Measurements from ENCODE around the gene PALM.
"Not testable (repeated sequence)": the region's sequence is repeated elsewhere in the genome, so short reads cannot be mapped to it uniquely, and the experiment has no call there.

Gene PALM

DNA sequence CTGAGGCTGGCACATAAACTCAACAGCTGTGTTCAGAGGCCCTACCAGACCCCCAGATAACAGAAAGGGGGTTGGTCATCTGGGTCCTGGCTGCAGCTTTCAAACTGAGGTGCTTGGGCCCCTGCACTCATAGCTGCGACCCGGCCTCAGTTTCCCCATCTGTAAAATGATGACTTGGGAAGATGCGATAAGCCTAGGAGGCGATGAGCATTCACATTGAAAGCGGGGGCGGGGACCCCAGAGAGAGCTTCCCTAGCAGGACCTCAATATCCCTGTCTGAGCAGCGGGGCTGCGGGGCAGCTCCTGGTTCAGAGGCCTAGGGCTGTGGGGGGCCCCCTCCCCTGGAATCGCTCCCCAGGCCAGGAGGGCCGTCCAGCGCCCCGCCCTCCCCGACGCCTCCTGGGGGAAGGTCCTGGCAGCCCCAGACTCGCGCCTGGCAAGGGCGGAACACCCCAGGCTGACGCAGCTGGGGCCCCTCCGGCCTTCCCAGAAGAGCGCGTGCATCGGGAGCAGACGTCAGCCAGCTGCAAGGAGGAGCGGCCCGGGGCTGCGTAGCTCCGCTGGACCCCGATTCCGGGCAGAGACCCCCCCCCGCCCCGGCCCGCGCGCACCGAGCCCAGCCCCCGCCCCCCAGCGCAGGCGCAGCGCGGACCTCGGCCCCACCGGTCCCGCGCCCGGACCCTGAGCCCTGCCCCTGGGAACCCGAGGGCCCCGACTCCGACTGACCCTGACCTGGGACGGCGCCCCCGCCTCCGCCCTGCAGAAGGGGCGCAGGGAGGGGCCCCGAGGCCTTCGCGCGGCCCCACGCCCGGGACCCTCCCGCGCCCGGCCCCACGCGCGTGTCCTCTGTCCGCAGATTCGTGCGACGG lies 29.1 kb upstream of the PALM start:
- no peak for DNase-seq

DNA sequence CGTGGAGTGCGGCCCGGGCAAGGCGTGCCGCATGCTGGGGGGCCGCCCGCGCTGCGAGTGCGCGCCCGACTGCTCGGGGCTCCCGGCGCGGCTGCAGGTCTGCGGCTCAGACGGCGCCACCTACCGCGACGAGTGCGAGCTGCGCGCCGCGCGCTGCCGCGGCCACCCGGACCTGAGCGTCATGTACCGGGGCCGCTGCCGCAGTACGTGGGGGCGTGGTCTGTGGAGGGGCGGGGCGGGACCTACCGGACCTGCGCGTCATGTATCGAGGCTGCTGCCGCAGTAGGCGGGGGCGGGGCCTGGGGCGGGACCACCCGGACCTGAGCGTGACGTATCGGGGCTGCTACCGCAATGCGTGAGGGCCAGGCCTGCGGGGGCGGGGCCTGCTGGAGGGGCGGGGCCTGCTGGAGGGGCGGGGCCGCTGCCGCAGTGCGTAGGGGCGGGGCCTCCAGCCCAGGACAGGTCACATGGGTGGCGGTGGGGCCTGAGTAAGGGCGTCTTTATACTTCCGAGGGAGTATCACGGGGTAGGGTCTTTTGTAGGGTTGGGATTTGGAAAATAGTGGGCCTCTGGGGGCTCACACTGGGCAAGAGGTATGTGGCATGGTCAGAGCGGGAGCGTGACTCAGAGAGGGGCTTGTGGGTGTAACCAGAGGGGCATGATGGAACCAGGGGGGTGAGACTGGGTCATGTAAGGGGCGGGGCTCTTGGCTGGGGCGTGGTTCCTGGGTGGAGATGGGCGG lies 28.3 kb upstream of the PALM start:
- DNase-seq: peak; percentile 99

DNA sequence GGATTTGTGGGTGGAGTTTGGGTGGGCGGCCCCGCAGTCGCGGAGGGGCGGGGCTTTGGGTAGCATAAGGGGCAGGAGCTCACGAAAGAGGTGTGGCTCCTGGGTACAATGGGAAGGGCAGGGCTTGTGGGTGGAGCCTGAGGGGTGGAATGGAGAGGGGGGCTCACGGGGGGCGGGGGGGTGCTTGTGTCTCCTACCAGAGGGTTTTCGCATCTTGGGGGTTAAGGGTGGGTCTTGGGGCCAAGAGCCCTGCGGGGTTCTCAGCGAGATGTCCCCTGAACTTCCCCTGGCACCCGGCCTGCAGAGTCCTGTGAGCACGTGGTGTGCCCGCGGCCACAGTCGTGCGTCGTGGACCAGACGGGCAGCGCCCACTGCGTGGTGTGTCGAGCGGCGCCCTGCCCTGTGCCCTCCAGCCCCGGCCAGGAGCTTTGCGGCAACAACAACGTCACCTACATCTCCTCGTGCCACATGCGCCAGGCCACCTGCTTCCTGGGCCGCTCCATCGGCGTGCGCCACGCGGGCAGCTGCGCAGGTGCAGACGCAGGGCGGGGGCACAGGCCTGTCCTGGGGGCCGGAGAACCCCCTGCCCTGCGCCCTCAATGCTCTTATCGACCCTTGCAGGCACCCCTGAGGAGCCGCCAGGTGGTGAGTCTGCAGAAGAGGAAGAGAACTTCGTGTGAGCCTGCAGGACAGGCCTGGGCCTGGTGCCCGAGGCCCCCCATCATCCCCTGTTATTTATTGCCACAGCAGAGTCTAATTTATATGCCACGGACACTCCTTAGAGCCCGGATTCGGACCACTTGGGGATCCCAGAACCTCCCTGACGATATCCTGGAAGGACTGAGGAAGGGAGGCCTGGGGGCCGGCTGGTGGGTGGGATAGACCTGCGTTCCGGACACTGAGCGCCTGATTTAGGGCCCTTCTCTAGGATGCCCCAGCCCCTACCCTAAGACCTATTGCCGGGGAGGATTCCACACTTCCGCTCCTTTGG lies 27.4 kb upstream of the PALM start:
- DNase-seq: peak; percentile 27

DNA sequence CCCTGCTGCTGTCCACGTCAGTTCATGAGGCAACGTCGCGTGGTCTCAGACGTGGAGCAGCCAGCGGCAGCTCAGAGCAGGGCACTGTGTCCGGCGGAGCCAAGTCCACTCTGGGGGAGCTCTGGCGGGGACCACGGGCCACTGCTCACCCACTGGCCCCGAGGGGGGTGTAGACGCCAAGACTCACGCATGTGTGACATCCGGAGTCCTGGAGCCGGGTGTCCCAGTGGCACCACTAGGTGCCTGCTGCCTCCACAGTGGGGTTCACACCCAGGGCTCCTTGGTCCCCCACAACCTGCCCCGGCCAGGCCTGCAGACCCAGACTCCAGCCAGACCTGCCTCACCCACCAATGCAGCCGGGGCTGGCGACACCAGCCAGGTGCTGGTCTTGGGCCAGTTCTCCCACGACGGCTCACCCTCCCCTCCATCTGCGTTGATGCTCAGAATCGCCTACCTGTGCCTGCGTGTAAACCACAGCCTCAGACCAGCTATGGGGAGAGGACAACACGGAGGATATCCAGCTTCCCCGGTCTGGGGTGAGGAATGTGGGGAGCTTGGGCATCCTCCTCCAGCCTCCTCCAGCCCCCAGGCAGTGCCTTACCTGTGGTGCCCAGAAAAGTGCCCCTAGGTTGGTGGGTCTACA lies 25.9 kb upstream of the PALM start:
- no peak for DNase-seq

DNA sequence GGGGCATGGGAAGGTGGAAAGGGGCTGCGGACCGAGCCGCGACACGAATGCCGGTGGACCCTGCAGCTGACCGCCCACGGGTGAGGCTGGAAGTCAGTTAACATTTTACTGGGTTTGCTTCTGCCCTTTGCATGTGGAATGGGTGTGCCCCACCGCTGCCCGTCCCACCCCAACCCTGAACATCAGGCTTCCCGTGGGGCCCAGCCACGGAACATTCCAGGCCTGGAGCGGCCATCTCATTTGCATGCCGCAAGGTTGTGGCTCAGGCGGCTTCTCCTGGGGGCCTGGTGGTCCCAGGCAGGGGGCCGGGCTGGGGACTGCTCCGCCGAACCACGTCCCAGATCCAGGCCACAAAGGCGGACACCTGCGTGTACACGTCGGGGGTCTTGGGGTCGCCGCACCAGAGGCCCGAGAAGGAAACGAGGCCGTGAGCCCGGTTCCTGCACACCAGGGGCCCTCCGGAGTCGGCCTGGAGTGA lies 23.2 kb upstream of the PALM start:
- no peak for DNase-seq

DNA sequence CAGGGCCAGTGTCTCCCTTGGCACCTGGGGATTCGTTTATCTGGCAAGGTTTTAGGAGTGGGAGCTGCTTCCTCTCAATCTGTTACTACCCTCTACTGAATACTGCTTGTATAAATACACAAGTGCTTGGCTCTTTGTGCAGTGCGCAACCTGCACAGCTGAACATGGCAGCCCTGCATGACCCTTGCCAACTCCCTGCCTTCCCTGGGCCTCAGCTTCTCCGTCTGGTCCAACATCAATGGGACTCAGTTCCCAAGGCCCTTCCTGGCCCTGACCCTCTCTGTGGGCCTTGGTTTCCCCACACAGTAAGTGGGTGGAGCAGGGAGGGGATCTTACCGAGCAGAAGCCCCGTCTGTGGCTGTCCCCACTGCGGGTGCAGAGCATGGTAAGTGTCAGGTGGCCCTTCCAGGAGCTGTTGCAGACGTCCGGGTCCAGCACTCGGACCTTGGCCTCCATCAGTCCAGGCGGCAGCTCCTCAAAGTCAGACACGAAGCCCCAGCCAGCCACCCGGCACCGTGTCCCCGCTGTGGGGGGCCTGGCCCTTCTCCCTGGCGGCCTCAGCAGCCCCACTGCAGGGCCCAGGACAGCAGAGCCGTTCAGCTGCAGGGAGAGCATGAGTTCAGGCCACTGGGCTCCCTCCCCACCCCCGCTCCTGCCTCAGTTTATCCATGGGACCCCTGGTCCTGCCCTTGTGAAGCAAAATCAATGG lies 22.0 kb upstream of the PALM start:
- no peak for DNase-seq

DNA sequence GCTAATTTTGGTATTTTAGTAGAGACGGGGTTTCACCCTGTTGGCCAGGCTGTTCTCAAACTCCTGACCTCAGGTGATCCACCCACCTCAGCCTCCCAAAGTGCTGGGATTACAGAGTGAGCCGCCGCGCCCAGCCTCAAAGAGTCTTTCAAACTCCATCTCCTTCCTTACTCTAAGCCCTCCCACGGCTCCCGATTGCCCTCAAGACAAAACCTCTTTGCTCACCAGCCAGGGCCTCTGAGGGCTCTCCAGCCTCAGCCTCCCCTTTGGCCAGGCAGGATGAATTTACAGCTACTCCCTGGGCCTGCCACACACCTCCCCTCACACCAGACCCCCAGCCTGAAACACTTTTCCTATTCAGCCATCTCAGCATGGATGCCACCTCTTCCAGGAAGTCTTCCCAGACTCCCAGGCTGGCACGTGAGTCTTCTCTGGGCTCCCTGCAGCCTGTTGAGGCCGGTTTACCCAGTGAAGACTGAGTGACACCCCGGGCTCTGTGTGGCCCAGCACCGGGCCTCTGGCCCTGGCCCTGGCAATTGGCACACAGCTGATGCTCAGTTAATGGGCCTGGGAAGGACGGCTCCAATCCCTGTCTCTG lies 21.1 kb upstream of the PALM start:
- no peak for DNase-seq

DNA sequence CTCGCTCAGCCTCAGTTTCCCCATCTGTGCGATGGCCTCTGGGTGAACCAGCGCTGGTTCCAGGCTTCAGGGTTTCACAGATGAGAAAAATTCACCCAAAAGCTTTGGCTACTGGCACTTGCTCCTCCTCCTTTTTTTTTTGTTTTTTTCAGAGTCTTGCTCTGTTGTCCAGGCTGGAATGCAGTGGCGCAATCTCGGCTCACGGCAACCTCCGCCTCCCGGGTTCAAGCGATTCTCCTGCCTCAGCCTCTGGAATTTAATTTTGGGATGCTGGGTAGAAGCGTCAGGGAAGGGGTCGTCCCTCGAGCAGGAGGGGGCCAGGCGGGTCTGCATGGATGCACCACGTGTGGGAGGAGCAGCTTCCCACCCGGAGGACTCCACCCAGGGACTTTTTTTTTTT lies 20.5 kb upstream of the PALM start:
- no peak for DNase-seq

DNA sequence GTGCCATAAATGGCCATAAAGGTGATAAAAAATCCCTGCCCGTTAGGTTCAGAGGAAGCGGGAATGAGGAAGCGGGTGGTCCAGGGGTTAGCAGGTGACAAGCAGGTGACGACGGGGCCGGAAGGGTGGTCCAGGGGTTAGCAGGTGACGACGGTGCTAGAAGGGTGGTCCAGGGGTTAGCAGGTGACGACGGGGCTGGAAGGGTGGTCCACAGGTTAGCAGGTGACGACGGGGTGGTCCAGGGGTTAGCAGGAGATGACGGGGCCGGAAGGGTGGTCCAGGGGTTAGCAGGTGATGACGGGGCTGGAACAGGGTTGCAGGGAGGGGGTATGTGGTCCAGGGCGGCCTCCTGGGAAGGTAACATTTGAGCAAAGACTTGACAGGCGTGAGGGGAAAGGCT lies 19.7 kb upstream of the PALM start:
- DNase-seq: no peak

DNA sequence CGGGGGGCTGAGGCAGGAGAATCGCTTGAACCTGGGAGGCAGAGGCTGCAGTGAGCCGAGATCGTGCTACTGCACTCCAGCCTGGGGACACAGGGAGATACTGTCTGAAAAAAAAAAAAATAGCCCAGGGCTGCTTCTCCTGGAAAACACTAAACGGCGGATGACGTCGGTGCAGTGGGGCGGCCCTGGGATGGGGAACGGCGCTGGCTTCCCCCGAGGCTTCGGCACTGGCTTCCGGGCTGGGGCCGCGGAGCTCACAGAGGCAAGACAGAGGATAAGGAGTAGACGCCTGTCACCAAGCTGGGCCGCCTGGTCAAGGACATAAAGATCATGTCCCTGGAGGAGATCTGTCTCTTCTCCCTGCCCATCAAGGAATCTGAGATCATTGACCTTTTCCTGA lies 18.5 kb upstream of the PALM start:
- no peak for DNase-seq

DNA sequence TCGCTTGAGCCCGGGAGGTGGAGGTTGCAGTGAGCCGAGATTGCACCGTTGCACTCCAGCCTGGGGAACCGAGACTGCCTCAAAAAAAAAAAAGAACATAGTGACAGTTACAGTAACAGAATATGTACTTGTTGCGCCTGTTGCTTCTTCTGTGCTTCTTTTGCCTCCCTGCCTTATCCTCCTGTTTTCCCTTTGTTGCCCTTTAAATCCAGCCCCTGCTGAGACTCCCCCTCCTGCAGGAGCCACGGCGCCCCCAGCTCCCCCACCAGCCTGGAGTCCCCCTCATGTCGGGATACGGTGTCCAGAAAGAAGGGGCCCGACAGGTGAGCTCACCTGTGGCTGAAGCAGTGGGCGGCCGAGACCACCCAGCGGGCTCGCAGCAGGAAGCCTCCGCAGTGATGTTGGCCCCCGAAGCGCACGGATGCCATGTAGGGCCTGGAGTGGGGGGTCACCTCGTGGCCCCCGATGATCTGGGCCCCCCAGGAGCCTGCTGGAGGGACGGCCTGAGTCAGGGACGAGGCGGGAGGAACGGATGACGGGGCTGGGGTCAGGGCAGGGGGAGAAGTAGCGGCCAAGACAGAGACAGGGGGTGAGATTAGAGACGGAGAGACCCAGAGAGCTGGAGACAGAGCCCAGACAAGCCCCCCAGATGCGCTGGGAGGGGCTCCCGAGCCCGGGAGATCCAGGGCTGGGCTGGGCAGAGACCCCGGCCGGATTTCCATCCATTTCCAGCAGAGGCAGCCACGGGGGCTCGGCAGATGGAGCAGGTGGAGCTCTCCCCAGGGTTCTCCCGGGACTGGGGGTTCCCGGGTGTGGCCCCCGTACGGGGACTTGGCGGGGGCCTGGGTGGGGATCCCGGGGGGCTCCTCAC lies 14.0 kb upstream of the PALM start:
- no peak for DNase-seq

DNA sequence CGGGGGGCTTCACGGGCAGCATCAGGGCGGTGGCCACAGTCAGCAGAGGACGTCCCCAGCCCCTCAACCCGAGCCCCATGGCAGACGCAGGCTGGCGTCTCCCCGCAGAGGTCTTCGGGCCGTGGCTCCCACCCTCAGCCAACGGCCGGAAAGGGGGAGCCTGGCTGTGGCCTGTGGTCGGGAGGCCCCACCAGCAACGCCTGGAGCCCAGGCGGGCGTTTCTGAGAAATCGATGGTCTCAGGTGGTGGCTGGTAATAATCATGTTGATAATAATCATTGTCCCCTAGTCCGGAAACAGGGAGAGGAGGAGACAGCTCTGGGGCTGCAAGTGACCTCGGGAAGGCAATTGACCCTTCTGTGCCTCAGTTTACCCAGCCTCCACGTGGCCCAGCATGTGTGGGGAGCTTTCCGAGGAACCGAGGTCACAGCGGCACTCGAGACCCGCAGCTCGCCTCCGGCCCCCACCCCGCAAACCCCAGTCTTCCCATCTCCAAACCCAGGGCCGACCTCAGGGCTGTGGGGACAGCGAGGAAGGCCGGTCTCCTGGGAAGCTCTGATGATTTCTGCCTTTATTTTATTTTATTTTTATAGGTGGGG lies 13.3 kb upstream of the PALM start, which contains the start of gene PRSS57:
Gene PRSS57 (minus strand): TSS at position 101 of the 598 bp plus-strand sequence. CDS start 22 bp downstream, at position 79.
- DNase-seq: no peak

DNA sequence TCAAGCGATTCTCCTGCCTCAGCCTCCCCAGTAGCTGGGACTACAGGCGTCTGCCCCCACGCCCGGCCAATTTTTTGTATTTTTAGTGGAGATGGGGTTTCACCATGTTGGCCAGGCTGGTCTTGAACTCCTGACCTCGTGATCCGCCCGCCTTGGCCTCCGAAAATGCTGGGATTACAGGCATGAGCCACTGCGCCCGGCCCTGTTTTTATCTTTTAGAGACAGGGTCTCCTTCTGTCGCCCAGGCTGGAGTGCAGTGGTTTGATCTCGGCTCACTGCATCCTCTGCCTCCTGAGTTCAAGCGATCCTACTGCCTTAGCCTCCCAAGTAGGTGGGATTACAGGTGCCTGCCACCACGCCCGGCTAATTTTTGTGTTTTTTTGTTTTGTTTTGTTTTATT lies 10.2 kb upstream of the PALM start:
- not testable (repeated sequence) for DNase-seq

DNA sequence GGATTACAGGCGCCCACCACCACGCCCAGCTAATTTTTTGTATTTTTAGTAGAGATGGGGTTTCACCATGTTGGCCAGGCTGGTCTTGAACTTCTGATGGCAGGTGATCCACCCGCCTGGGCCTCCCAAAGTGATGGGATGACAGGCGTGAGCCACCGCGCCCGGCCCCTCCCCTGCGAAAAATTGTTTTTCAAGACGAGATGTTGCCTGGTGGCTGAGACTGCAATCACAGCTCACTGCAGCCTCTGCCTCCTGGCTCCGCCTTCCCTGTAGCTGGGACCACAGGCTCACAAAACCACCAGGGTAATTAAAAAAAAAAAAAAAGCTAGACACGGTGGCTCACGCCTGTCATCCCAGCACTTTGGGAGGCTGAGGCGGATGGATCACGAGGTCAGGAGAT lies 8.8 kb upstream of the PALM start:
- DNase-seq: not testable (repeated sequence)

DNA sequence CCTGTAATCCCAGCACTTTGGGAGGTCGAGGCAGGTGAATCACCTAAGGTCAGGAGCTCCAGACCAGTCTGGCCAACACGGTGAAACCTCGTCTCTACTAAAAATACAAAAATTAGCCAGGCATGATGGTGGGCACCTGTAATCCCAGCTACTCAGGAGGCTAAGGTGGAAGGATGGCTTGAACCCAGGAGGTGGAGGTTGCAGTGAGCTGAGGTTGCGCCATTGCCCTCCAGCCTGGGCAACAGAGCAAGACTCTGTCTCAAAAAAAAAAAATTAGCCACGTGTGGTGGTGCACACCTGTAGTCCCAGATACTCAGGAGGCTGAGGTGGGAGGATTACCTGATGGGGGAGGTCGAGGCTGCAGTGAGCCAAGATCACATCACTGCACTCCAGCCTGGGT lies 5.9 kb upstream of the PALM start:
- not testable (repeated sequence) for DNase-seq

DNA sequence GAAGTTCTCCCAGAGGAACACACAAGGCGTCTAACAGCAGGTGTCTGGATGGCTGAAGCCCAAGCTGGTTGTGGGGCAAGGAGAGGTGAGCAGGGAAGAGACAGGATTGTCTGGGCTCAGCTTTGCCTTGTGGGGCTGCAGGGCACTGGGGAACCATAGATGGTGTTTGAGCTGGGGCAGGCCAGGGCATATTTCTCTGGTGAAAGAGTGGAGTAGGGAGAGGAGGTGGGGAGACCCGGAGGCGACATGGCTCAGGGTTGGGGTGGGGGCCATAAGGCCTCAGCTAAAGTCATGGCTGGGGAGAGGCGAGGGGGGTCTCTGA lies 5.4 kb upstream of the PALM start:
- no peak for DNase-seq

DNA sequence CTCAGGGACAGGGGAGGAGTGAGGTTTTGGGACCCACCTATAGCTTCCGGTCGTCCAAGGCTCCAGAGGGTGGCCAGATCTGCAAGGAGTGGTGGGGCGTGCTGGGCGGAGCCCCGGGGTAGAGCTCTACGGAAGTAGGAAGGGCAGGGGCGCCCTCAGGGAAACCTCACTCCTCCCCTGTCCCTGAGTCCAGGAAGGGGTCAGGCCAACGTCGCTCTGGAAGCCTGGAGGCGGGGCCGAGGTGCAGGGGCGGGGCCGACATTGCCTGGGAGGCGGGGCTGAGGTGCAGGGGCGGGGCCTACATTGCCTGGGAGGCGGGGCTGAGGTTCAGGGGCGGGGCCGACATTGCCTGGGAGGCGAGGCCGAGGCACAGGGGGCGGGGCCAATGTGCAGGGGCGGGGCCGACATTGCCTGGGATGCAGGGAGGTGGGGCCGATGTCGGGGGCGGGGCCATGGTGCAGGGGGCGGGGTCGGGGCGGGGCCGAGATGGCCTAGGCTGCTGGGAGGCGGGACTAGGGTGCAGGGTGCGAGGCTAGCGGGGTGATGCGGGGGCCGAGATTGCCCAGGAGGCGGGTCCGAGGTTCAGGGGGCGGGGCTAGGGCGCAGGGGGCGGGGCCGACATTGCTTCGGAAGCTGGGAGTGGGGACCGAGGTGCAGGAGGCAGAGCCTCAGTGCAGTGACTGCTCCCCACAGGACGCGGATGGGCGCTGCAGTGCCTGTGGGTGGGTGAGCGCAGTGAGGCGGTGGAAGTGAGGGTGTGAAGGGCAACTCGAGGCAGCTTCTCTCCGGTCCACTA lies 4.9 kb upstream of the PALM start:
- DNase-seq: peak; percentile 56

DNA sequence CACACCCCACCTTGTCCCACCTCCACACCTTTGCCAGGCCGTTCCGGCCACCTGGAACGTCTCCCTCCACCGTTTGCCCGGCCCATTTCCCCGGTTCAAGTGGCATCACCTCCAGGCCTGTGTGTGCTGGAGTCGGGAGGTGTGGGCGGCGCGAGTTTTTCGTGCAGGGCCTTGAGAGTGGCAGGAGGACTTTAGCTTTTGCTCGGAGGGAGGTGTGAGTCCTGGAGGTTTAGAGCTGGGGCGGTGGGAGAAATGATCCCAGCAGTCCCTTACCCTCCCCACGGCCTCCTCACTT lies 4.3 kb upstream of the PALM start:
- no peak for DNase-seq

All from effector CD4-positive, alpha-beta T cell (primary cell).